Activated T-helper 9 cell treated with anti-CD3 and anti-CD28 coated beads, Interleukin-2, amount 50 U/mL, for 16 hours (primary cell): ENCODE results near the gene ADNP2.

Source experiments
- DNase-seq: peaks from one replicate; pipeline ENCODE4 v3.0.0-alpha.2; 2020; ENCODE audit warnings: low read depth

Gene ADNP2

GRCh38 chr18:80171054-80171872, 62.2 kb downstream of the ADNP2 start:
- peak; percentile 20 for DNase-seq

GRCh38 chr18:80172056-80172455, 63.0 kb downstream of the ADNP2 start:
- DNase-seq, result no peak

- no peak for DNase-seq
These were observed 64.0 kb downstream of the ADNP2 start for GRCh38 chr18:80173060-80173459.

- DNase-seq, result no peak
These were observed 66.6 kb downstream of the ADNP2 start for GRCh38 chr18:80175451-80176204.

GRCh38 chr18:80176334-80177073, 67.4 kb downstream of the ADNP2 start:
- DNase-seq, result no peak

- DNase-seq, result no peak
These were observed 68.1 kb downstream of the ADNP2 start for GRCh38 chr18:80177128-80177527.

- no peak for DNase-seq
These were observed 70.1 kb downstream of the ADNP2 start for GRCh38 chr18:80178935-80179818.

GRCh38 chr18:80179857-80180558, 70.9 kb downstream of the ADNP2 start:
- DNase-seq, result no peak

- DNase-seq, result no peak
These were observed 71.9 kb downstream of the ADNP2 start for GRCh38 chr18:80180778-80181564.

- no peak for DNase-seq
These were observed 72.8 kb downstream of the ADNP2 start for GRCh38 chr18:80181642-80182461.

- DNase-seq, result no peak
These were observed 73.8 kb downstream of the ADNP2 start for GRCh38 chr18:80182855-80183254.

- no peak for DNase-seq
These were observed 74.4 kb downstream of the ADNP2 start for GRCh38 chr18:80183273-80184050.

- DNase-seq, result no peak
These were observed 75.2 kb downstream of the ADNP2 start for GRCh38 chr18:80184243-80184772.

GRCh38 chr18:80185545-80185944, 76.5 kb downstream of the ADNP2 start:
- DNase-seq, result no peak

GRCh38 chr18:80187956-80188642, 79.0 kb downstream of the ADNP2 start:
- DNase-seq, result no peak

GRCh38 chr18:80188643-80189530, 79.8 kb downstream of the ADNP2 start:
- DNase-seq, result no peak

GRCh38 chr18:80189531-80189865, 80.4 kb downstream of the ADNP2 start:
- no peak for DNase-seq
